GM12878 (cell line): ENCODE results near the gene ACE2. TPM values are rescaled to one million over a fixed set of nuclear protein-coding genes. Genes with fewer than 3 reads are reported as not detected.

Experiments used
- ATAC-seq: fragments of 200-7000 bp; cut with Tn5 transposase; 3 replicates; pipeline ENCODE4 v1.9.1; 2020; ENCODE audit warnings: mild to moderate bottlenecking, moderate library complexity
- BruUV-seq: library from RNA; stranded (reverse); fragments of 400-500 nt; replicated peaks from 2 replicates; lab custom pipeline; 2021; lab: Mats Ljungman, UMichigan
- CTCF ChIA-PET: fragments of 300-600 bp; sonication (Branson Sonifier 250); formaldehyde crosslinking; extraction: SDS; loops from one replicate; lab custom pipeline; 2021; ENCODE audit warnings: inconsistent platforms; lab: Yijun Ruan, JAX
- POLR2A ChIA-PET: fragments of 350-600 bp; formaldehyde crosslinking; extraction: SDS; loops from one replicate; lab custom pipeline; 2021; ENCODE audit warnings: inconsistent platforms; lab: Charles Lee
- RAD21 ChIA-PET: fragments of 300-600 bp; sonication (Branson Sonifier 250); formaldehyde crosslinking; loops from one replicate; lab custom pipeline; 2023; ENCODE audit warnings: antibody characterized with exemption; ENCODE audit not compliant: unreplicated experiment; lab: Charles Lee
- SMC1A ChIA-PET: fragments of 300-600 bp; sonication (Branson Sonifier 250); formaldehyde crosslinking; loops from one replicate; lab custom pipeline; 2023; ENCODE audit not compliant: unreplicated experiment, uncharacterized antibody; lab: Charles Lee
- DNase-seq: peaks from one replicate; pipeline ENCODE4 v3.0.0-alpha.2; 2011; ENCODE audit warnings: low read depth, low spot score
- FAIRE-seq: peaks from 3 replicates; lab custom pipeline; 2011; peaks lifted over from hg19 to GRCh38; lab: Jason Lieb, UNC
- H2AFZ ChIP-seq: 2 replicates; pipeline ENCODE4 v1.6.0; 2011; ENCODE audit warnings: low read depth, low read length, control low read depth; ENCODE audit not compliant: control insufficient read depth
- H3K27ac ChIP-seq: 2 replicates; pipeline ENCODE4 v1.5.1; 2011; ENCODE audit warnings: control low read depth; ENCODE audit not compliant: control insufficient read depth, insufficient read depth
- H3K27me3 ChIP-seq, 2 experiments: replicated peaks in 1 of 2; 2 replicates each; pipeline versions ENCODE4 v1.6.0 to v1.6.1; 2011; ENCODE audit warnings: low read length in 1 of 2; ENCODE audit not compliant: control insufficient read depth in 2 of 2, insufficient read depth in 2 of 2
- H3K36me3 ChIP-seq, 2 experiments: 2 replicates each; pipeline ENCODE4 v1.5.1; 2011; ENCODE audit warnings: low read length in 1 of 2; ENCODE audit not compliant: control insufficient read depth in 2 of 2, insufficient read depth in 2 of 2
- H3K4me1 ChIP-seq: 2 replicates; pipeline ENCODE4 v1.6.1; 2011; ENCODE audit warnings: mild to moderate bottlenecking, low read length, moderate library complexity, mixed read lengths; ENCODE audit not compliant: control insufficient read depth, insufficient read depth
- H3K4me2 ChIP-seq: 2 replicates; pipeline ENCODE4 v1.6.0; 2011; ENCODE audit warnings: control low read depth; ENCODE audit not compliant: control insufficient read depth, insufficient read depth
- H3K4me3 ChIP-seq: fragments of 200-600 bp; sonication (generic); 2 replicates; pipeline ENCODE4 v1.5.1; 2016
- H3K79me2 ChIP-seq: 2 replicates; pipeline ENCODE4 v1.6.0; 2011; ENCODE audit warnings: low read length; ENCODE audit not compliant: control insufficient read depth, insufficient read depth
- H3K9ac ChIP-seq: 2 replicates; pipeline ENCODE4 v1.8.0; 2011; ENCODE audit warnings: low read length, control low read depth, mixed read lengths; ENCODE audit not compliant: control insufficient read depth, insufficient read depth
- H3K9me3 ChIP-seq: replicated peaks from 3 replicates; pipeline ENCODE4 v1.5.1; 2011; ENCODE audit warnings: mild to moderate bottlenecking, low read length; ENCODE audit not compliant: control insufficient read depth, insufficient read depth
- H4K20me1 ChIP-seq: 2 replicates; pipeline ENCODE4 v1.6.0; 2011; ENCODE audit not compliant: control insufficient read depth, insufficient read depth
- BMI1 ChIP-seq: fragments of 450-650 bp; IDR thresholded peaks from 2 replicates; pipeline ENCODE4 v1.6.1; 2016; ENCODE audit warnings: mild to moderate bottlenecking, moderate library complexity, borderline replicate concordance
- CREM ChIP-seq: IDR thresholded peaks from 2 replicates; pipeline ENCODE4 v1.6.1; 2014; ENCODE audit warnings: antibody characterized with exemption, low read depth
- ESRRA ChIP-seq: IDR thresholded peaks from 2 replicates; pipeline ENCODE4 v1.6.1; 2012; ENCODE audit warnings: mild to moderate bottlenecking, low read length, improper control_type of control experiment
- ETV6 ChIP-seq, 2 experiments: fragments of 450-650 bp in 1 of 2; IDR thresholded peaks in 1 of 2; conservative IDR thresholded peaks in 1 of 2; 2 replicates each; pipeline ENCODE4 v1.6.1; 2014; ENCODE audit warnings: antibody characterized with exemption in 1 of 2, borderline replicate concordance in 1 of 2, low read depth in 1 of 2, mild to moderate bottlenecking in 1 of 2, moderate library complexity in 1 of 2
- HDAC2 ChIP-seq: fragments of 200-600 bp; sonication (generic); IDR thresholded peaks from 2 replicates; pipeline ENCODE4 v1.6.1; 2017
- IKZF2 ChIP-seq, 2 experiments: fragments of 450-650 bp; IDR thresholded peaks; 2 replicates each; pipeline ENCODE4 v1.6.1; 2017; ENCODE audit warnings: mild to moderate bottlenecking in 2 of 2, moderate library complexity in 2 of 2
- KLF5 ChIP-seq: fragments of 450-650 bp; IDR thresholded peaks from 2 replicates; pipeline ENCODE4 v1.6.1; 2014; ENCODE audit warnings: mild to moderate bottlenecking; ENCODE audit not compliant: partially characterized antibody
- MYB ChIP-seq: fragments of 150-350 bp; IDR thresholded peaks from 2 replicates; pipeline ENCODE4 v1.6.1; 2014; ENCODE audit warnings: mild to moderate bottlenecking, low read depth, low read length, borderline replicate concordance
- NR2C2 ChIP-seq: IDR thresholded peaks from 2 replicates; pipeline ENCODE4 v1.6.1; 2011; ENCODE audit warnings: borderline replicate concordance, low read depth; ENCODE audit not compliant: control insufficient read depth, insufficient read length
- RBBP5 ChIP-seq: fragments of 200-600 bp; sonication (generic); conservative IDR thresholded peaks from 2 replicates; pipeline ENCODE4 v1.6.1; 2016
- RUNX3 ChIP-seq: IDR thresholded peaks from 2 replicates; pipeline ENCODE4 v1.6.1; 2012; ENCODE audit warnings: low read length, inconsistent platforms
- SREBF1 ChIP-seq: IDR thresholded peaks from 2 replicates; pipeline ENCODE4 v1.6.1; 2012; ENCODE audit warnings: mild to moderate bottlenecking, low read length
- ZSCAN29 ChIP-seq: fragments of 450-650 bp; IDR thresholded peaks from 2 replicates; pipeline ENCODE4 v1.6.1; 2017; ENCODE audit warnings: mild to moderate bottlenecking, moderate library complexity
- WGBS: methylation state at CpG from one replicate; pipeline ENCODE4 v1.1.6; 2016; ENCODE audit warnings: low lambda C conversion rate; ENCODE audit not compliant: insufficient replicate concordance, insufficient coverage; ENCODE audit errors: missing lambda C conversion rate; 5-methylcytosine and 5-hydroxymethylcytosine counted together
- in situ Hi-C: fragments of 300-500 bp; cut with MboI; formaldehyde crosslinking; loops from 9 replicates; pipeline ENCODE4 v1.14.3; 2018; ENCODE audit warnings: mixed read lengths
- intact Hi-C: fragments of 100-400 bp; cut with micrococcal nuclease; formaldehyde crosslinking; loops from one replicate; pipeline ENCODE4 v1.14.2; 2022; ENCODE audit not compliant: unreplicated experiment
- polyA plus RNA-seq, 11 experiments: library from polyadenylated mRNA; depleted of rRNA in 4 of 11; unstranded in 6 of 11; stranded (reverse) in 5 of 11; fragments of >200 nt; fragmentation: Nextera tagmentation in 4 of 11; fragmentation: Illumina TruSeq in 1 of 11; extraction: Ambion mirVana in 4 of 11; extraction: Trizol in 1 of 11; gene quantifications; 1 replicate in 1 of 11; 2 replicates in 10 of 11; pipeline versions ENCODE4 v1.2.1 to v1.2.3, GENCODE V29; 2011 to 2016; ENCODE audit warnings: inconsistent platforms in 2 of 11, missing spikeins in 2 of 11, low read depth in 1 of 11
- total RNA-seq, 4 experiments: library from RNA; depleted of rRNA in 3 of 4; stranded (reverse); fragments of >200 nt in 3 of 4; fragmentation: Illumina TruSeq in 1 of 4; extraction: Trizol in 1 of 4; gene quantifications; 2 replicates each; pipeline versions ENCODE4 v1.2.1 to v1.2.3, GENCODE V29; 2013 to 2021
- TF ChIP-seq, protein P1 (sequence below): fragments of 450-650 bp; IDR thresholded peaks from 2 replicates; pipeline ENCODE4 v1.6.1; 2016; ENCODE audit warnings: mild to moderate bottlenecking, moderate library complexity, borderline replicate concordance

The ACE2 gene
- total and polyA plus RNA-seq, 10 of the 15 experiments (the other 5 are each of a cell fraction or from before 2014, with no cell fraction given) = 0.04 TPM; not detected in 9

DNA sequence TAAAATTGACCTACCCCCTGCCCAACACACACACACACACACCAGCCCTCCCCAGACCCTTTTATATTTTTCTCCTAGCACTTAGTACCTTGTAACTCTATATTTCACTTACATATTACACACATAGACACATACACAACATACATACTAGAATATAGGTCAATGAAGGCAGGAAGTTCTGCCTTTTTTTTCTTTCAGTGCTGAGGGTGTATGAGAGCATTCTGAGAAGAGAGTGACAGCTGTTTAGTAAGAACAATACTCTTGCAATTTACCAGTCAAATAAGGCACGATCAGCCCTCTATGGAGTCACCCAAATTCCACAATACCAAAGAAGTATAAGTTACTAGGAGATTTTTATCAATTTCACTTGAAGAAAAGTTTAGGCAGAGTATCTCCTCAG, 33.5 kb downstream of the ACE2 start:
- WGBS = 0% methylated on average over 1 of the region's 1 CpG
- POLR2A ChIA-PET = no interaction called here

GRCh38 chrX:15566244-15566643, 34.5 kb downstream of the ACE2 start:
- TF ChIP-seq ESRRA = no peak
- no peak for TF ChIP-seq HDAC2
- no peak for TF ChIP-seq IKZF2 (IDR thresholded peaks at IDR 0.05)
- no peak for TF ChIP-seq KLF5
- no peak for TF ChIP-seq NR2C2
- no peak for TF ChIP-seq CREM
- TF ChIP-seq ETV6 (conservative IDR thresholded peaks at IDR 0.05 in 1 of 2, IDR thresholded peaks at IDR 0.05 in 1 of 2; ENCODE audit: borderline replicate concordance in 1 of 2, low read depth in 1 of 2) = no peak
- TF ChIP-seq SREBF1 = no peak
- TF ChIP-seq MYB = no peak
- TF ChIP-seq, protein P1, sequence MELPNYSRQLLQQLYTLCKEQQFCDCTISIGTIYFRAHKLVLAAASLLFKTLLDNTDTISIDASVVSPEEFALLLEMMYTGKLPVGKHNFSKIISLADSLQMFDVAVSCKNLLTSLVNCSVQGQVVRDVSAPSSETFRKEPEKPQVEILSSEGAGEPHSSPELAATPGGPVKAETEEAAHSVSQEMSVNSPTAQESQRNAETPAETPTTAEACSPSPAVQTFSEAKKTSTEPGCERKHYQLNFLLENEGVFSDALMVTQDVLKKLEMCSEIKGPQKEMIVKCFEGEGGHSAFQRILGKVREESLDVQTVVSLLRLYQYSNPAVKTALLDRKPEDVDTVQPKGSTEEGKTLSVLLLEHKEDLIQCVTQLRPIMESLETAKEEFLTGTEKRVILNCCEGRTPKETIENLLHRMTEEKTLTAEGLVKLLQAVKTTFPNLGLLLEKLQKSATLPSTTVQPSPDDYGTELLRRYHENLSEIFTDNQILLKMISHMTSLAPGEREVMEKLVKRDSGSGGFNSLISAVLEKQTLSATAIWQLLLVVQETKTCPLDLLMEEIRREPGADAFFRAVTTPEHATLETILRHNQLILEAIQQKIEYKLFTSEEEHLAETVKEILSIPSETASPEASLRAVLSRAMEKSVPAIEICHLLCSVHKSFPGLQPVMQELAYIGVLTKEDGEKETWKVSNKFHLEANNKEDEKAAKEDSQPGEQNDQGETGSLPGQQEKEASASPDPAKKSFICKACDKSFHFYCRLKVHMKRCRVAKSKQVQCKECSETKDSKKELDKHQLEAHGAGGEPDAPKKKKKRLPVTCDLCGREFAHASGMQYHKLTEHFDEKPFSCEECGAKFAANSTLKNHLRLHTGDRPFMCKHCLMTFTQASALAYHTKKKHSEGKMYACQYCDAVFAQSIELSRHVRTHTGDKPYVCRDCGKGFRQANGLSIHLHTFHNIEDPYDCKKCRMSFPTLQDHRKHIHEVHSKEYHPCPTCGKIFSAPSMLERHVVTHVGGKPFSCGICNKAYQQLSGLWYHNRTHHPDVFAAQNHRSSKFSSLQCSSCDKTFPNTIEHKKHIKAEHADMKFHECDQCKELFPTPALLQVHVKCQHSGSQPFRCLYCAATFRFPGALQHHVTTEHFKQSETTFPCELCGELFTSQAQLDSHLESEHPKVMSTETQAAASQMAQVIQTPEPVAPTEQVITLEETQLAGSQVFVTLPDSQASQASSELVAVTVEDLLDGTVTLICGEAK = no peak
- TF ChIP-seq BMI1 = no peak
- TF ChIP-seq, all 136 proteins: peak for 0
- POLR2A ChIA-PET = no interaction called here

More for the DNA sequence above, 33.5 kb downstream of the ACE2 start:
- FAIRE-seq (no peak), DNase-seq (no peak), ATAC-seq (no peak)
- intact Hi-C loops = loop anchor here (5.0 kb wide), 1 partner anchor 220 kb away; no protein-coding TSS in a partner anchor
- peaks cover 0 to 4% of the 10 kb centered on the region in 2 experiments; a peak in 1 of 4 replicates for H3K27me3 ChIP-seq
- no peaks in the 10 kb centered on the region for H3K79me2 ChIP-seq
- H2AFZ ChIP-seq = no peak overlapping the region
- SMC1A ChIA-PET = no interaction called here
- BruUV-seq = no TSS peak
- H3K36me3 ChIP-seq = no peaks in the 10 kb centered on the region
- no peak overlapping the region for H3K4me3 ChIP-seq
- TF ChIP-seq RBBP5 (no peak), RUNX3 (no peak), MYB (no peak), ZSCAN29 (no peak)
- CTCF ChIA-PET = interaction anchor here (0.9 kb wide), 1 partner anchor 104 kb away, joined by 3 read pairs; no protein-coding TSS in a partner anchor
- H3K27ac ChIP-seq = no peak overlapping the region
- in situ Hi-C loops = loop anchor here (5.0 kb wide), 1 partner anchor 220 kb away; no protein-coding TSS in a partner anchor
- RAD21 ChIA-PET = no interaction called here
- H3K9ac ChIP-seq = no peak overlapping the region
- no peak overlapping the region for H3K4me2 ChIP-seq
- no peaks in the 10 kb centered on the region for H3K9me3 ChIP-seq
- H3K4me1 ChIP-seq = no peaks in the 10 kb centered on the region
- no peaks in the 10 kb centered on the region for H4K20me1 ChIP-seq

More at GRCh38 chrX:15566244-15566643, 34.5 kb downstream of the ACE2 start:
- Histone ChIP-seq H4K20me1 (no peaks in the 10 kb centered on the region), H3K36me3 (no peaks in the 10 kb centered on the region), H3K9me3 (no peaks in the 10 kb centered on the region), H2AFZ (no peak overlapping the region), H3K27me3 (no peaks in the 10 kb centered on the region; a peak in 1 of 4 replicates), H3K9ac (no peak overlapping the region), H3K4me2 (no peak overlapping the region), H3K4me1 (no peaks in the 10 kb centered on the region), H3K79me2 (no peaks in the 10 kb centered on the region), H3K4me3 (no peak overlapping the region), H3K27ac (no peak overlapping the region)
- ChIA-PET RAD21 (interaction anchor here (1.7 kb wide), 1 partner anchor 99 kb away, joined by 6 read pairs; no protein-coding TSS in a partner anchor), CTCF (interaction anchor here (0.9 to 2.6 kb wide), 4 partner anchors 59 to 103 kb away, joined by 3 to 16 read pairs (median 6); partner anchors contain the start of gene BMX), SMC1A (interaction anchor here (2.3 kb wide), 1 partner anchor 95 kb away, joined by 14 read pairs; no protein-coding TSS in a partner anchor)
- in situ Hi-C loops (loop anchor here (5.0 kb wide), 1 partner anchor 219 kb away; no protein-coding TSS in a partner anchor), intact Hi-C loops (loop anchor here (5.0 kb wide), 1 partner anchor 219 kb away; no protein-coding TSS in a partner anchor)
- no TSS peak for BruUV-seq
- DNase-seq (no peak), FAIRE-seq (no peak), ATAC-seq (peak; percentile 57; the same call in 2 of the 3 replicates)
- WGBS = 0% methylated on average over 1 of the region's 1 CpG
